ENCODE data around the gene ATXN3L.

The ATXN3L gene

DNA sequence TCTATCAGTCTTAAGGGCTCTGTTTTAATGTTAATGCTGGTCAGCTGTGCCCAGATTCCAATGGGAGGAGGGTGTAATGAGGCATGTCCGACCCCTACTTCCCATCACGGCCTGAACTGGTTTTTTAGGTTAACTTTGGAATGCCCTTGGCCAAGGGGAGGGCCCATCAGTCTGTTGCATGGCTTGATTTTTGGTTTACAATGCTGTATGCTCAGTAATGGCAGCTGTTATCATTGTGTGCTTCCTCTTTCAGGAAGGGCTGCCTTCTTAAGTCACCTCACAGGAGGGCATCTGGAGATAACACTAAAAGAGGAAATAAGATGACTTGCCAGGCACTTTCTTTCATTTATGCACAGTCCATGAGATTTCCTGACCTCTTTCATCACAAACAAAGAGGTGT lies 36.3 kb downstream of the ATXN3L start:
- ChIA-PET CTCF (no interaction called here), POLR2A (no interaction called here)
- TF ChIP-seq L3MBTL2 (conservative IDR thresholded peaks at IDR 0.05), result no peak
- no peak for TF ChIP-seq BHLHE40 (IDR thresholded peaks at IDR 0.05; ENCODE audit: borderline replicate concordance)
- no peak for TF ChIP-seq TARDBP (IDR thresholded peaks at IDR 0.05)
- TF ChIP-seq SUZ12 (IDR thresholded peaks at IDR 0.05), result no peak
- no peak for TF ChIP-seq ELF4 (IDR thresholded peaks at IDR 0.05)
- no peak for TF ChIP-seq FOXA1 (IDR thresholded peaks at IDR 0.05)
- no peak for TF ChIP-seq ZNF384 (IDR thresholded peaks at IDR 0.05)
- TF ChIP-seq, protein P1, sequence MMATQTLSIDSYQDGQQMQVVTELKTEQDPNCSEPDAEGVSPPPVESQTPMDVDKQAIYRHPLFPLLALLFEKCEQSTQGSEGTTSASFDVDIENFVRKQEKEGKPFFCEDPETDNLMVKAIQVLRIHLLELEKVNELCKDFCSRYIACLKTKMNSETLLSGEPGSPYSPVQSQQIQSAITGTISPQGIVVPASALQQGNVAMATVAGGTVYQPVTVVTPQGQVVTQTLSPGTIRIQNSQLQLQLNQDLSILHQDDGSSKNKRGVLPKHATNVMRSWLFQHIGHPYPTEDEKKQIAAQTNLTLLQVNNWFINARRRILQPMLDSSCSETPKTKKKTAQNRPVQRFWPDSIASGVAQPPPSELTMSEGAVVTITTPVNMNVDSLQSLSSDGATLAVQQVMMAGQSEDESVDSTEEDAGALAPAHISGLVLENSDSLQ (IDR thresholded peaks at IDR 0.05), result no peak
- TF ChIP-seq LEF1 (IDR thresholded peaks at IDR 0.05; ENCODE audit: borderline replicate concordance), result no peak
- TF ChIP-seq NFRKB (IDR thresholded peaks at IDR 0.05), result no peak
- no peak for TF ChIP-seq ARNT (IDR thresholded peaks at IDR 0.05)
- TF ChIP-seq FOXK2 (IDR thresholded peaks at IDR 0.05), result no peak
- no peak for TF ChIP-seq HDGF (IDR thresholded peaks at IDR 0.05; ENCODE audit: borderline replicate concordance)
- TF ChIP-seq CTBP1 (IDR thresholded peaks at IDR 0.05; ENCODE audit: borderline replicate concordance), result no peak
- TF ChIP-seq FOXM1 (IDR thresholded peaks at IDR 0.05; ENCODE audit: borderline replicate concordance), result no peak
- no peak for TF ChIP-seq SP1 (IDR thresholded peaks at IDR 0.05)
- no peak for DNase-seq (ENCODE audit: extremely low spot score)

DNA sequence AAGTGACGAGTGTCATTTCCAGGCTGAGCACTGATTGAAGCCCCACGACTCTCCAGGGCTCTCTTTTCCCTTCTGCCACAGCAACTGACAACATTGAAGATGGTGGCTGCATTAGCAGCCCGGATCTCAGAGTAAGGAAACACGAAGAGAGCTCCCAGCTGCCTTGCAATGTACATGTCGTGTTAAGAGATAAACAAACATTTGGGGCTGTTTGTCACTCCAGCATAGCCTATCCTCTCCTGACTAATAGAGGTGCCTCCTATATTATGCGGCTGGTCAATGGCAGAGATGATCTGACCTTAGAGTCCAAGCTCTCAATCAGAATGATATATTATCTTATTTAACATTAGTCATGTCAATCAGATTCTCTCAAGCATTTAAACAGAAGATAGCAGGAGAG lies 38.6 kb downstream of the ATXN3L start:
- CTCF ChIA-PET, result no interaction called here
- no peak for TF ChIP-seq FOXK2 (IDR thresholded peaks at IDR 0.05)
- TF ChIP-seq ELF4 (IDR thresholded peaks at IDR 0.05), result no peak
- TF ChIP-seq SUZ12 (IDR thresholded peaks at IDR 0.05), result no peak
- no peak for TF ChIP-seq TARDBP (IDR thresholded peaks at IDR 0.05)
- no peak for TF ChIP-seq LEF1 (IDR thresholded peaks at IDR 0.05; ENCODE audit: borderline replicate concordance)
- TF ChIP-seq CTBP1 (IDR thresholded peaks at IDR 0.05; ENCODE audit: borderline replicate concordance), result no peak
- TF ChIP-seq L3MBTL2 (conservative IDR thresholded peaks at IDR 0.05), result no peak
- TF ChIP-seq BHLHE40 (IDR thresholded peaks at IDR 0.05; ENCODE audit: borderline replicate concordance), result no peak
- no peak for TF ChIP-seq NFRKB (IDR thresholded peaks at IDR 0.05)
- no peak for TF ChIP-seq SP1 (IDR thresholded peaks at IDR 0.05)
- POLR2A ChIA-PET, result no interaction called here
- DNase-seq (ENCODE audit: extremely low spot score), result no peak

DNA sequence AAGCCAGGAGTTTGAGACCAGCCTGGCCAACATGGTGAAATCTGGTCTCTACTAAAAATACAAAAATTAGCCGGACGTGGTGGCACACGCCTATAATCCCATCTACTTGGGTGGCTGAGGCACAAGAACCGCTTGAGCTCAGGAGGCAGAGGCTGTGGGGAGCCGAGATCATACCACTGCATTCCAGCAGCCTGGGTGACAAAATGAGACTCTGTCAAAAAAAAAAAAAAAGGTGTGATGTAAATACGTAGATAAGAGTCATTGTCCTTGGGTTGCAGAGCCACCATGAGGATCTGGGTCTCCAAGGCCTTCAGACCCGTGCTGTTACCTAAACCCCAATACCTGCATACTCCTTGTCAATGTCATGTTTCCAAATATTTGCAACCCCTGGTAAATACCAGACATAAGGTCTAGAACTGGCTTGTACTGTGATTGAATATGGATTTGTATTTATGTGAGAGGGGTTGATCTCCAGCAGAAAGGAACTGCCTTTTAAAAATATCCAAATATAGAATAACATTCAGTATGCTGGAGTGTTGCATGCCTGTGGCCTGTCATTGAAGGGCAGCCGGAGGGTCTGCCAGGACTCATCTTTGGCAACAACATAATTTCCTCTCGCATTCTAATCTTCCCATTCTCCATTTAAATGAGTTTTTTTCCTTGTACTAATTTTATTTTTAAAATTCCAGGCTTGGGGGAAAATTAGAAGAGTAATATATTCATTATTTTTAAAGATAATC lies 40.4 kb downstream of the ATXN3L start:
- ChIA-PET CTCF (no interaction called here), POLR2A (no interaction called here)
- DNase-seq (ENCODE audit: extremely low spot score), result no peak
- TF ChIP-seq SUZ12 (IDR thresholded peaks at IDR 0.05), result no peak
- TF ChIP-seq ELF4 (IDR thresholded peaks at IDR 0.05), result no peak
- no peak for TF ChIP-seq CTBP1 (IDR thresholded peaks at IDR 0.05; ENCODE audit: borderline replicate concordance)
- TF ChIP-seq L3MBTL2 (conservative IDR thresholded peaks at IDR 0.05), result no peak
- TF ChIP-seq, protein P1 (IDR thresholded peaks at IDR 0.05), result no peak
- no peak for TF ChIP-seq FOXM1 (IDR thresholded peaks at IDR 0.05; ENCODE audit: borderline replicate concordance)
- no peak for TF ChIP-seq NFRKB (IDR thresholded peaks at IDR 0.05)
- TF ChIP-seq ARNT (IDR thresholded peaks at IDR 0.05), result no peak
- no peak for TF ChIP-seq LEF1 (IDR thresholded peaks at IDR 0.05; ENCODE audit: borderline replicate concordance)
- no peak for TF ChIP-seq FOXK2 (IDR thresholded peaks at IDR 0.05)
- no peak for TF ChIP-seq BHLHE40 (IDR thresholded peaks at IDR 0.05; ENCODE audit: borderline replicate concordance)

DNA sequence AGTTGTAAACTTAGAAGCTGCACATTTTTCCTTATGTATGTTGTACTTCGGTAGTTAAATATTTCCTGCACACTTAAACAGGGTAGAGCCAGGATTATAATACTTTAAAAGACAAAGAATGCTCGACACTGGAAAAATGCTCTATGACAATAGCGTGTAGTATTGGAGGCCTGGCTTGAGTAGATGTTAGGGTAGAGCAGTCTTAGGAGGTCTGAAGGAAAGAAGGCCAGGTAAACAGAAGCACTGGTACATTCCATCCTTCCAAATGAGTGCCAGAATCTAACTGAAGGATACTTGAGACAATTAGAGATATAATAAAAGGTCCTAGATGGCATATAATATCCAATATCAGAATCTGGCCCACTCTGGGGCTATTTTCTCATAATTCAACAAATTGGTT lies 42.3 kb downstream of the ATXN3L start:
- no peak for DNase-seq (ENCODE audit: extremely low spot score)
- POLR2A ChIA-PET, result no interaction called here
- CTCF ChIA-PET, result no interaction called here
- TF ChIP-seq NFRKB (IDR thresholded peaks at IDR 0.05) (no peak), SP1 (IDR thresholded peaks at IDR 0.05) (no peak)

DNA sequence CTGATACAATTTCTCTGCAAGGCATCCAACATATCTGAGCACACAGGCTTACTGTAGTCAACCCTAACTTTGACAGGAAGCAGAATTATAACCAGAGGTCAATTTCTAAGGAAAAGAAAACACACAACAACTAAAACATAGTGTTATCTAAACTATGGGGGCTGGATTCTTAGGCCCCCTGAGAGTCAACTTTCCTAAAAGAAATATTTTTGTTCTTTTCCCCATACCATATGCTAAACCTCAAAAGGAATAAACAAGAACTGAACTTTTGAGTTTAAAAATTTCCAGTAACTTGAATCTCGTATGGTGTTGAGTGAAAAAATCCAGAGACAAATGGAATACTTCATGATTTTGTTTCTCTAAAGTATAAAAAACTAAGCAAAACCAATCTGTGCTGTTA lies 42.9 kb downstream of the ATXN3L start:
- TF ChIP-seq ARNT (IDR thresholded peaks at IDR 0.05), result no peak
- no peak for TF ChIP-seq HDGF (IDR thresholded peaks at IDR 0.05; ENCODE audit: borderline replicate concordance)
- no peak for TF ChIP-seq L3MBTL2 (conservative IDR thresholded peaks at IDR 0.05)
- no peak for TF ChIP-seq CTBP1 (IDR thresholded peaks at IDR 0.05; ENCODE audit: borderline replicate concordance)
- TF ChIP-seq FOXM1 (IDR thresholded peaks at IDR 0.05; ENCODE audit: borderline replicate concordance), result no peak
- no peak for TF ChIP-seq TARDBP (IDR thresholded peaks at IDR 0.05)
- TF ChIP-seq SUZ12 (IDR thresholded peaks at IDR 0.05), result no peak
- CTCF ChIA-PET, result no interaction called here

DNA sequence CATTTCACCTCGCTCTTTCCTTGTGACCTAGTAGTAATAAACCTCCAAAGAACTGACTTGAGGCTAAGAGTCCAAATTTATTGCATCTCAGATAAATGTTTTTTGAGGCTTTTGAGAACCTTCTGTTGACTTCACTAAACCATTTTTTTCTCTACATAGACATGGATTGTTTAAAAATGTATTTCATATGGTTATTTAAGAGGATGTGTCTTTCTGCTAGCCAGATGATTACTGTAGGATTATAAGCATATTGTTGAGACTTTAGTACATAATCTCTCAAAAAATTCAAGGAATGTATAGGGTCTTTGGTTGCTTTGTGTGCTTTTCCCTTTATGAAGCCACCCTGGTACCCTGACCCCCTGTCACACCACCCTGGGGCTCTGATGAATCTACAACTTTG lies 44.8 kb downstream of the ATXN3L start:
- POLR2A ChIA-PET, result no interaction called here
- CTCF ChIA-PET, result no interaction called here
- no peak for DNase-seq (ENCODE audit: extremely low spot score)
- no peak for TF ChIP-seq ZNF384 (IDR thresholded peaks at IDR 0.05)
- TF ChIP-seq FOXK2 (IDR thresholded peaks at IDR 0.05), result no peak

More for the DNA sequence above, 42.9 kb downstream of the ATXN3L start:
- no peak for DNase-seq (ENCODE audit: extremely low spot score)
- POLR2A ChIA-PET, result no interaction called here

DNA sequence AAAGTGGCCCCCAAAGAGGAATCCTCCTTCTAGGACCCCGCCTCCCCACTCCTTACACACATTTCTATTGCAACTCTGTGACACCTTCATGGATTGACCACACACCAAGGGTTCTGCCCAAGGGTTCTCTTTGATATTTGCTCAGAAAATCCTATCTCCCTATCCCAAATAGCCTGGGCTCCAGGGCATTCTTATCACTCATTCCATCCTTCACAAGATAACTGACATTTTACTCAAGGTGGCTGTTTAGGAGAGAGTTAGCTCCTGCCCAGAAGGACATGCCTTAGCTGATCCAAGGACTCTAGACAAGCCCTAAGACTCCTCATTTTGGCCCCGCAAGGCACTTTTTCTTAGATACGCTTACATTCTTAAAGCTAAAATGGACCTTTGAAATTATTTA lies 47.4 kb downstream of the ATXN3L start:
- ChIA-PET CTCF (no interaction called here), POLR2A (no interaction called here)
- no peak for DNase-seq (ENCODE audit: extremely low spot score)
- TF ChIP-seq ARNT (IDR thresholded peaks at IDR 0.05) (no peak), TARDBP (IDR thresholded peaks at IDR 0.05) (no peak), BHLHE40 (IDR thresholded peaks at IDR 0.05; ENCODE audit: borderline replicate concordance) (no peak), HDGF (IDR thresholded peaks at IDR 0.05; ENCODE audit: borderline replicate concordance) (no peak), FOXA1 (IDR thresholded peaks at IDR 0.05) (no peak), ZNF384 (IDR thresholded peaks at IDR 0.05) (no peak), SP1 (IDR thresholded peaks at IDR 0.05) (no peak), L3MBTL2 (conservative IDR thresholded peaks at IDR 0.05) (no peak), SUZ12 (IDR thresholded peaks at IDR 0.05) (no peak), NFRKB (IDR thresholded peaks at IDR 0.05) (no peak), CTBP1 (IDR thresholded peaks at IDR 0.05; ENCODE audit: borderline replicate concordance) (no peak), FOXK2 (IDR thresholded peaks at IDR 0.05) (no peak), FOXM1 (IDR thresholded peaks at IDR 0.05; ENCODE audit: borderline replicate concordance) (no peak), LEF1 (IDR thresholded peaks at IDR 0.05; ENCODE audit: borderline replicate concordance) (no peak), ELF4 (IDR thresholded peaks at IDR 0.05) (no peak)
- TF ChIP-seq, protein P1 (IDR thresholded peaks at IDR 0.05), result no peak

All from HEK293T (cell line).